Tibial nerve (tissue), 3 donors: ENCODE measurements around the gene MLLT1.

Experiments
- CTCF ChIP-seq, 5 experiments: fragments of 200-600 bp in 3 of 5; fragments of 450-650 bp in 2 of 5; sonication (generic) in 3 of 5; IDR thresholded peaks; one replicate each; pipeline ENCODE4 v1.5.1; 2016 to 2019; ENCODE audit warnings: antibody characterized with exemption in 5 of 5, mild to moderate bottlenecking in 3 of 5, moderate library complexity in 2 of 5
- POLR2A ChIP-seq, 2 donors: fragments of 450-650 bp; IDR thresholded peaks; one replicate each; pipeline ENCODE4 v1.6.1; 2017; ENCODE audit warnings: antibody characterized with exemption in 2 of 2, mild to moderate bottlenecking in 2 of 2, moderate library complexity in 2 of 2

GRCh38 chr19:6222884-6223283 lies 56.9 kb downstream of the MLLT1 start:
- TF ChIP-seq CTCF (IDR thresholded peaks at IDR 0.05): no peak
- no peak for TF ChIP-seq POLR2A (IDR thresholded peaks at IDR 0.05)
